HG03108 (cell line): Measurements from ENCODE around the gene TCF7L1.
"Not testable (repeated sequence)": the region's sequence is repeated elsewhere in the genome, so short reads cannot be mapped to it uniquely, and the experiment has no call there.

Source experiments
- ATAC-seq: cut with Tn5 transposase; IDR thresholded peaks from one replicate; pipeline ENCODE4 v1.9.1; 2021; ENCODE audit warnings: moderate library complexity; ENCODE audit not compliant: unreplicated experiment

TCF7L1 gene

GRCh38 chr2:85181134-85181631 is 48.0 kb downstream of the TCF7L1 start:
- ATAC-seq, result no peak

- no peak for ATAC-seq
These were observed 48.8 kb downstream of the TCF7L1 start for GRCh38 chr2:85181844-85182456.

GRCh38 chr2:85183076-85183475 is 49.9 kb downstream of the TCF7L1 start:
- no peak for ATAC-seq

- no peak for ATAC-seq
These were observed 50.3 kb downstream of the TCF7L1 start for GRCh38 chr2:85183479-85183878.

- no peak for ATAC-seq
These were observed 51.0 kb downstream of the TCF7L1 start for GRCh38 chr2:85184231-85184630.

- ATAC-seq, result no peak
These were observed 51.8 kb downstream of the TCF7L1 start for GRCh38 chr2:85184990-85185389.

- ATAC-seq, result no peak
These were observed 52.3 kb downstream of the TCF7L1 start for GRCh38 chr2:85185431-85185940.

GRCh38 chr2:85187069-85187468 is 53.9 kb downstream of the TCF7L1 start:
- ATAC-seq, result no peak

- no peak for ATAC-seq
These were observed 55.7 kb downstream of the TCF7L1 start for GRCh38 chr2:85188852-85189251.

GRCh38 chr2:85189606-85190270 is 56.5 kb downstream of the TCF7L1 start:
- ATAC-seq, result no peak

- ATAC-seq, result no peak
These were observed 58.0 kb downstream of the TCF7L1 start for GRCh38 chr2:85191157-85191556.

GRCh38 chr2:85194780-85195480 is 61.7 kb downstream of the TCF7L1 start:
- no peak for ATAC-seq

GRCh38 chr2:85195956-85196355 is 62.8 kb downstream of the TCF7L1 start:
- ATAC-seq, result no peak

GRCh38 chr2:85199698-85200097 is 66.5 kb downstream of the TCF7L1 start:
- ATAC-seq, result no peak

GRCh38 chr2:85209887-85210286 is 76.7 kb downstream of the TCF7L1 start:
- ATAC-seq, result no peak

GRCh38 chr2:85210511-85210910 is 77.3 kb downstream of the TCF7L1 start:
- ATAC-seq, result no peak

GRCh38 chr2:85211606-85212005 is 78.4 kb downstream of the TCF7L1 start:
- not testable (repeated sequence) for ATAC-seq

GRCh38 chr2:85212841-85213240 is 79.6 kb downstream of the TCF7L1 start:
- no peak for ATAC-seq

- ATAC-seq, result no peak
These were observed 80.2 kb downstream of the TCF7L1 start for GRCh38 chr2:85213404-85213803.

- no peak for ATAC-seq
These were observed 80.8 kb downstream of the TCF7L1 start for GRCh38 chr2:85213901-85214512.

GRCh38 chr2:85215081-85215447 is 81.9 kb downstream of the TCF7L1 start:
- no peak for ATAC-seq
